CD14-positive monocyte (primary cell): ENCODE results near the gene RBMS1. TPM values are rescaled to one million over a fixed set of nuclear protein-coding genes. Genes with fewer than 3 reads are reported as not detected.

Source experiments
- DNase-seq, 3 donors: peaks; one replicate each; pipeline ENCODE4 v3.0.0-alpha.2; 2011 to 2022
- H2AFZ ChIP-seq: 2 replicates; pipeline ENCODE4 v1.6.0; 2012; ENCODE audit warnings: mild to moderate bottlenecking, low read depth, low read length, inconsistent platforms; ENCODE audit not compliant: insufficient read depth, poor library complexity, severe bottlenecking
- H3K27ac ChIP-seq, 2 donors: 1 replicate in 1 of 2; 2 replicates in 1 of 2; pipeline ENCODE4 v1.5.1; 2012 to 2013; ENCODE audit warnings: low read length in 2 of 2, control low read depth in 1 of 2, inconsistent platforms in 1 of 2, low read depth in 1 of 2, mild to moderate bottlenecking in 1 of 2
- H3K27me3 ChIP-seq, 2 donors: one replicate each; pipeline versions ENCODE4 v1.6.0 to v1.6.1; 2011 to 2013; ENCODE audit warnings: low read length in 2 of 2; ENCODE audit not compliant: control insufficient read depth in 2 of 2, insufficient read depth in 2 of 2
- H3K36me3 ChIP-seq, 2 donors: replicated peaks in 1 of 2; 1 replicate in 1 of 2; 2 replicates in 1 of 2; pipeline versions ENCODE4 v1.5.1 to v1.6.1; 2012 to 2013; ENCODE audit warnings: low read length in 2 of 2, control low read depth in 1 of 2, inconsistent platforms in 1 of 2, mild to moderate bottlenecking in 1 of 2; ENCODE audit not compliant: insufficient read depth in 2 of 2, control insufficient read depth in 1 of 2
- H3K4me1 ChIP-seq, 2 donors: 1 replicate in 1 of 2; 2 replicates in 1 of 2; pipeline versions ENCODE4 v1.5.1 to v1.6.1; 2012 to 2013; ENCODE audit warnings: low read length in 2 of 2, control low read depth in 1 of 2, inconsistent platforms in 1 of 2, mild to moderate bottlenecking in 1 of 2, moderate library complexity in 1 of 2; ENCODE audit not compliant: insufficient read depth in 2 of 2, control insufficient read depth in 1 of 2
- H3K4me2 ChIP-seq: replicated peaks from 2 replicates; pipeline ENCODE3; 2012; ENCODE audit warnings: low read length, moderate library complexity, mild to moderate bottlenecking; ENCODE audit not compliant: poor library complexity, severe bottlenecking; ENCODE audit errors: extremely low read depth
- H3K4me3 ChIP-seq, 3 experiments: fragments of 200-600 bp in 1 of 3; sonication (generic) in 1 of 3; replicated peaks in 1 of 3; 1 replicate in 2 of 3; 2 replicates in 1 of 3; pipeline ENCODE4 v1.5.1; 2011 to 2013; ENCODE audit warnings: low read length in 3 of 3, mild to moderate bottlenecking in 3 of 3, control low read depth in 2 of 3, low read depth in 2 of 3, inconsistent platforms in 1 of 3, moderate library complexity in 1 of 3
- H3K79me2 ChIP-seq: 2 replicates; pipeline ENCODE4 v1.6.0; 2012; ENCODE audit warnings: mild to moderate bottlenecking, control low read depth, inconsistent platforms, low read length, moderate library complexity; ENCODE audit not compliant: insufficient read depth
- H3K9ac ChIP-seq: 2 replicates; pipeline ENCODE4 v1.6.0; 2017; ENCODE audit warnings: low read length, mild to moderate bottlenecking; ENCODE audit not compliant: insufficient read depth, poor library complexity, severe bottlenecking
- H3K9me3 ChIP-seq, 2 donors: replicated peaks in 1 of 2; 1 replicate in 1 of 2; 2 replicates in 1 of 2; pipeline versions ENCODE4 v1.5.1 to v1.6.1; 2012 to 2013; ENCODE audit warnings: low read length in 2 of 2, control low read depth in 1 of 2; ENCODE audit not compliant: control insufficient read depth in 1 of 2, insufficient read depth in 1 of 2
- H4K20me1 ChIP-seq: 2 replicates; pipeline ENCODE4 v1.6.0; 2012; ENCODE audit warnings: mild to moderate bottlenecking, low read length, control low read depth, moderate library complexity; ENCODE audit not compliant: insufficient read depth
- H3K27ac Mint-ChIP-seq, 7 donors: one replicate each; pipeline ENCODE4 v1.8.0; 2020; ENCODE audit warnings: mild to moderate bottlenecking in 7 of 7, mixed read lengths in 7 of 7, moderate library complexity in 6 of 7, inconsistent platforms in 2 of 7
- H3K27me3 Mint-ChIP-seq, 3 donors: one replicate each; pipeline ENCODE4 v1.8.0; 2021 to 2022; ENCODE audit warnings: low read depth in 3 of 3, mild to moderate bottlenecking in 3 of 3, mixed read lengths in 3 of 3, moderate library complexity in 3 of 3, inconsistent platforms in 1 of 3
- H3K36me3 Mint-ChIP-seq, 2 donors: one replicate each; pipeline ENCODE4 v1.8.0; 2020; ENCODE audit warnings: mixed read lengths in 2 of 2, inconsistent platforms in 1 of 2, mild to moderate bottlenecking in 1 of 2
- H3K4me1 Mint-ChIP-seq: one replicate; pipeline ENCODE4 v1.8.0; 2020; ENCODE audit warnings: mild to moderate bottlenecking, mixed read lengths
- H3K4me3 Mint-ChIP-seq, 2 donors: one replicate each; pipeline ENCODE4 v1.8.0; 2020; ENCODE audit warnings: mild to moderate bottlenecking in 2 of 2, mixed read lengths in 2 of 2, moderate library complexity in 1 of 2
- H3K9me3 Mint-ChIP-seq, 7 donors: one replicate each; pipeline ENCODE4 v1.8.0; 2020 to 2022; ENCODE audit warnings: mixed read lengths in 7 of 7, mild to moderate bottlenecking in 6 of 7, moderate library complexity in 6 of 7, inconsistent platforms in 2 of 7
- CTCF ChIP-seq: fragments of 200-600 bp; IDR thresholded peaks from one replicate; pipeline ENCODE4 v1.8.0; 2022; ENCODE audit warnings: antibody characterized with exemption, mild to moderate bottlenecking
- WGBS: methylation state at CpG from one replicate; pipeline ENCODE4 v1.1.5; 2013; ENCODE audit warnings: missing lambda C conversion rate; ENCODE audit not compliant: insufficient coverage; 5-methylcytosine and 5-hydroxymethylcytosine counted together
- intact Hi-C, 2 donors: fragments of 100-400 bp; cut with micrococcal nuclease; formaldehyde crosslinking; loops; one replicate each; pipeline versions ENCODE4 v1.15.0 to v1.15.1; 2023
- polyA plus RNA-seq, 3 donors: library from polyadenylated mRNA; depleted of rRNA in 1 of 3; unstranded in 2 of 3; stranded (reverse) in 1 of 3; fragments of 300-500 nt in 2 of 3; fragments of >200 nt in 1 of 3; fragmentation: Illumina TruSeq in 2 of 3; gene quantifications; 1 replicate in 2 of 3; 2 replicates in 1 of 3; pipeline ENCODE4 v1.2.3, GENCODE V29; 2012 to 2021

The RBMS1 gene
- polyA plus RNA-seq, 3 donors = 88.2 to 91.2 (median 89.4) TPM

DNA sequence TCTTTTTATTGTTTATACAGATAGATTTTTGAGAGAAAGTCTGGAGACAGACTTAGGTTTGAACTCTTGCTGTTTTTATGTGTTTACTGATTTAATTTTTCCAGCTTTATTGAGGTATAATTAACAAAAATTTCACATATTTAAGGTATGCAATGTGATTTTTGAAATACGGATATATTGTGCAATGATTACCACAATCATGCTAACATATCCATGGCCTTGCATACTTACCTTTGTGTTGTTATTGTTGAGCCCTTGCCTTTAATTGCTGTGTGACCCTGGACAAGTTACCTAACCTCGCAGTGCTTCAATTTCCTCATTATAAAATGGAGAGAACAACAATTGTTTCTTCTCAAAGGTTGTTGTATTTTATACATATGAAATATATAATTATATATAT, 13.9 kb upstream of the RBMS1 start:
- peaks cover 9% of the 10 kb centered on the region for H3K4me1 Mint-ChIP-seq
- no peaks in the 10 kb centered on the region for H3K36me3 Mint-ChIP-seq
- peaks cover 11 to 13% of the 10 kb centered on the region in 2 donors for H3K4me1 ChIP-seq
- intact Hi-C loops = no loop called here
- TF ChIP-seq CTCF = no peak
- no peaks in the 10 kb centered on the region for H3K36me3 ChIP-seq
- H3K27me3 ChIP-seq = no peaks in the 10 kb centered on the region
- H3K4me3 ChIP-seq = no peak overlapping the region
- no peak overlapping the region for H3K4me3 Mint-ChIP-seq
- no peaks in the 10 kb centered on the region for H3K79me2 ChIP-seq
- H2AFZ ChIP-seq = no peak overlapping the region
- no peak overlapping the region for H3K9ac ChIP-seq
- peaks cover 0 to 1% (median 1%) of the 10 kb centered on the region in 3 donors for H3K27me3 Mint-ChIP-seq
- no peak for DNase-seq
- H3K4me2 ChIP-seq = no peak overlapping the region
- H3K9me3 ChIP-seq = no peaks in the 10 kb centered on the region
- H3K27ac ChIP-seq = no peak overlapping the region
- WGBS = no CpG with 5 or more reads among the region's 2 CpGs
- no peaks in the 10 kb centered on the region for H4K20me1 ChIP-seq
- peaks cover 0 to 2% (median 0%) of the 10 kb centered on the region in 7 donors for H3K9me3 Mint-ChIP-seq
- H3K27ac Mint-ChIP-seq = no peak overlapping the region

DNA sequence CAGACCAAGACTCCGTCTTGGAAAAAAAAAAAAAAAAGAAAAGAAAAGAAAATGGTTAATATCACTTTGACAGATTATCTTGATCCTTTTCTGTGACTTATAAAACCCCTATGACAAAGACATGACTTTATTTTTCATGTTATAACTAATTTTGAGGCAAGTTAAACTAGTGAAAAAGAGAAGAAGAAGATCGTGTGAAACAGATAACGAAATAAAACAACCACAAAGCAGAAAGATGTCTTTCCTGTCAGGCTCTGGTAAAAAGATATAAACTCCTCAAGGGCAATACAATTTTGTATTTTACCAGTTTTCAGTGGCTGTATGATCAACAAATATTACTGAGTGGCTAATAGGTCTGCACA, 13.4 kb upstream of the RBMS1 start:
- no CpG with 5 or more reads among the region's 3 CpGs for WGBS
- Mint-ChIP-seq H3K36me3 (no peaks in the 10 kb centered on the region), H3K4me1 (peaks cover 9% of the 10 kb centered on the region), H3K27ac (peak overlapping the region in 1 of 7 donors; percentile 58), H3K27me3 (peaks cover 0 to 1% (median under 1%) of the 10 kb centered on the region in 3 donors), H3K9me3 (peaks cover 0 to 2% (median 0%) of the 10 kb centered on the region in 7 donors), H3K4me3 (no peak overlapping the region)
- intact Hi-C loops = no loop called here
- Histone ChIP-seq H3K4me3 (no peak overlapping the region), H3K4me2 (no peak overlapping the region), H3K27ac (no peak overlapping the region), H3K27me3 (no peaks in the 10 kb centered on the region), H3K79me2 (no peaks in the 10 kb centered on the region), H3K9ac (no peak overlapping the region), H3K36me3 (no peaks in the 10 kb centered on the region), H3K4me1 (peaks cover 11 to 13% of the 10 kb centered on the region in 2 donors), H3K9me3 (no peaks in the 10 kb centered on the region), H4K20me1 (no peaks in the 10 kb centered on the region), H2AFZ (no peak overlapping the region)
- no peak for DNase-seq
- TF ChIP-seq CTCF = no peak
